Stimulated activated CD4-positive, alpha-beta T cell treated with anti-CD3 and anti-CD28 coated beads, Interleukin-4, amount 100 ng/mL, for 4 hours (primary cell): ENCODE data around the gene CEP128.

Experiments used
- DNase-seq, 2 experiments: peaks; one replicate each; pipeline ENCODE4 v3.0.0-alpha.2; 2020

The CEP128 gene

GRCh38 chr14:80455031-80455430 is 486.5 kb downstream of the CEP128 start:
- DNase-seq: no peak

- no peak for DNase-seq
These were observed 493.3 kb downstream of the CEP128 start for GRCh38 chr14:80448267-80448666.

GRCh38 chr14:80447392-80447791 is 494.1 kb downstream of the CEP128 start:
- no peak for DNase-seq
